Epithelial cell of esophagus (primary cell): ENCODE data around the gene FAHD1.

Source experiments
- DNase-seq: peaks from one replicate; pipeline ENCODE4 v3.0.0; 2010; ENCODE audit warnings: low read depth
- H3K4me3 ChIP-seq: 2 replicates; pipeline ENCODE4 v1.5.1; 2011; ENCODE audit warnings: mild to moderate bottlenecking, low read length, control low read depth
- TF ChIP-seq, protein P1 (sequence below): IDR thresholded peaks from 2 replicates; pipeline ENCODE4 v1.5.1; 2011; ENCODE audit warnings: low read depth, mild to moderate bottlenecking, low read length, control low read depth, inconsistent platforms; ENCODE audit not compliant: insufficient read depth; ENCODE audit errors: missing control alignments

The FAHD1 gene

GRCh38 chr16:1831186-1832075, 4.4 kb downstream of the FAHD1 start:
- TF ChIP-seq, protein P1, sequence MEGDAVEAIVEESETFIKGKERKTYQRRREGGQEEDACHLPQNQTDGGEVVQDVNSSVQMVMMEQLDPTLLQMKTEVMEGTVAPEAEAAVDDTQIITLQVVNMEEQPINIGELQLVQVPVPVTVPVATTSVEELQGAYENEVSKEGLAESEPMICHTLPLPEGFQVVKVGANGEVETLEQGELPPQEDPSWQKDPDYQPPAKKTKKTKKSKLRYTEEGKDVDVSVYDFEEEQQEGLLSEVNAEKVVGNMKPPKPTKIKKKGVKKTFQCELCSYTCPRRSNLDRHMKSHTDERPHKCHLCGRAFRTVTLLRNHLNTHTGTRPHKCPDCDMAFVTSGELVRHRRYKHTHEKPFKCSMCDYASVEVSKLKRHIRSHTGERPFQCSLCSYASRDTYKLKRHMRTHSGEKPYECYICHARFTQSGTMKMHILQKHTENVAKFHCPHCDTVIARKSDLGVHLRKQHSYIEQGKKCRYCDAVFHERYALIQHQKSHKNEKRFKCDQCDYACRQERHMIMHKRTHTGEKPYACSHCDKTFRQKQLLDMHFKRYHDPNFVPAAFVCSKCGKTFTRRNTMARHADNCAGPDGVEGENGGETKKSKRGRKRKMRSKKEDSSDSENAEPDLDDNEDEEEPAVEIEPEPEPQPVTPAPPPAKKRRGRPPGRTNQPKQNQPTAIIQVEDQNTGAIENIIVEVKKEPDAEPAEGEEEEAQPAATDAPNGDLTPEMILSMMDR: no peak
- H3K4me3 ChIP-seq: no peak overlapping the region
- DNase-seq: no peak

DNA sequence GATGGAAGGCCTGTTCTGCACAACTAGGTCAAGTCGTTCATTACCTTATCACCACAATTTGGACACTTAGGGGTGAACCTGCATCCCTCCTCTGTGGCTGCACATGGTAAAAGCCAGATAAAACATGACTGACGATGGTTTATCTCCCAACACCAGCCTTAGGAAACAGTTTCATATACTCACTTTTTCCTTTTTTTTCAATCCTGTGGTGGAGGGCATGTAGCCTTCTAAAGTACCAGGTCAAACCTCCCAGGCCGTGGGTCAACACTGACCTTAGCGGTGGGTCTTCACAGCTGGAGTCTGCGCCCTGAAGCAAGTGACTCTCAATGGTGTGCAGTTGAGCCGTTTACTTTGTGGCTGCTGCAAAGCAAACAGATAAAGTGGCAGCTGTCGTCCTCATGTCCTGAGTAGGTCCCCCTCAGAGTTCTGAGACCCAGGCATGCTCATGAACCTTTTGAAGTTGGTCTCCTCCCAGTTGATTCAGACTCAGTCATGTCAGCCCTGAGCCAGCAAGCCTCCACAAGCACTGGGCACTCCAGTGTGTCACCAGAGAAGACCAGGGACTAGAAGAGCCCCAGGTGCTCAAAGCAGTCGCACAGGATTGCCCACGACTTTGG, 5.9 kb downstream of the FAHD1 start:
- TF ChIP-seq, protein P1: no peak
- DNase-seq: peak; percentile 80
- no peak overlapping the region for H3K4me3 ChIP-seq

DNA sequence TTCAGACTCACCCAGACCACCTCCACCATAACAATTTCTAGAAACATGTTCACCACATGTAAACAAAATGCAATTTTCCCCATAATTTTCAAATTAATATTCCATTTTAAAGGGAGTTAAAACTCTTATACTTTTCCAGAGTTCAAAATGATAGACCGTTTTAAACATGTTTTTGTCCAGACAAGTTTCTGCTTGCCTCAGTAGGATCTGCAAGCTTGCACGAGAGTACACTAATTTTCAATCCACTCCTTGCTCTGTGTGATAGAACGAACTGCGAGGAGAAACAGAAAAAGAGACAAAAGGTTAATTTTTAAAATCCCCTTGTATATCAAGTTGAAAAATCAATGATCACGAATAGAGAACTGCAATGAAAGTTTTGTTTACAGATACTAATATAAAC, 7.1 kb downstream of the FAHD1 start:
- H3K4me3 ChIP-seq: no peak overlapping the region
- peak; percentile 81 for DNase-seq
- TF ChIP-seq, protein P1: no peak

- no peak overlapping the region for H3K4me3 ChIP-seq
- TF ChIP-seq, protein P1: no peak
- DNase-seq: peak; percentile 65
Observed at GRCh38 chr16:1839554-1839953, 12.5 kb downstream of the FAHD1 start.

DNA sequence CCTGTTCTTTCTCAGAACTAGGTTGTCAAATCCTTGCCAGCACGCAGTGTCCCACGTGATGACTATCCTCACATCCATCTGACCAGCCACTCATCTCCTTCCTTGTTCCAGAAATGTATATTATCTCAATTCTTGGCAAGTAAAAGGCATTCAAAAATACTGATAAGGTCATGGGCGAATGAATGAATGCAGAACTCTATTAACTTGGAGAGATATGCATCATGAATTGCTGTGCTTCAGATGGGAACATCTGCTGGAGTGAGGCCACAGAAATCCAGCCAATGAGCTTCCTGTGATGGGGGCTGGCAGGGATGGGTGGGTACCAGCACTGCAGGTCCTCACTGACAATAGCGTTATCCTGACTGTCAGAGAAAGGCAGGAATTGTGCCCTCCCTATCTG, 19.0 kb downstream of the FAHD1 start:
- DNase-seq: no peak
- no peak overlapping the region for H3K4me3 ChIP-seq
- TF ChIP-seq, protein P1: no peak

DNA sequence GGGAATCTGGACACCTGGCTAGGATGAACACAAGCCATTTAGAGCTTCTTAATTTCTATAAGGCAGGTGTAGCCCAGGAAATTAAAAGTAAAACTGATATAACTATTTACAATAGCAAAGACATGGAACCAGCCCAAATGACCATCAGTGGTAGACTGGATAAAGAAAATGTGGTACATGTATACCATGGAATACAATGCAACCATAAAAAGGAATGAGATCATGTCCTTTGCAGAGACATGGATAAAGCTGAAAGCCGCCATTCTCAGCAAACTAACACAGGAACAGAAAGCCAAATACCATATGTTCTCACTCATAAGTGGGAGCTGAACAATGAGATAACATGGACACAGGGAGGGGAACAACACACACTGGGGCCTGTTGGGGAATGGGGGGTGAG, 19.4 kb downstream of the FAHD1 start:
- TF ChIP-seq, protein P1: no peak
- H3K4me3 ChIP-seq: no peak overlapping the region
- DNase-seq: no peak
